ENCODE data around the gene ODAD3.
"Not testable (repeated sequence)": the region's sequence is repeated elsewhere in the genome, so short reads cannot be mapped to it uniquely, and the experiment has no call there.

Gene ODAD3

GRCh38 chr19:11404588-11405222, 30.2 kb downstream of the ODAD3 start:
- DNase-seq (ENCODE audit: low read depth): no peak

GRCh38 chr19:11401808-11402543, 32.9 kb downstream of the ODAD3 start:
- DNase-seq (ENCODE audit: low read depth): no peak

GRCh38 chr19:11400798-11401197, 34.1 kb downstream of the ODAD3 start:
- DNase-seq (ENCODE audit: low read depth): no peak

GRCh38 chr19:11399667-11400066, 35.3 kb downstream of the ODAD3 start:
- DNase-seq (ENCODE audit: low read depth): no peak

- DNase-seq (ENCODE audit: low read depth): no peak
Measured at GRCh38 chr19:11397089-11397610, 37.8 kb downstream of the ODAD3 start.

- no peak for DNase-seq (ENCODE audit: low read depth)
Measured at GRCh38 chr19:11390933-11391680, 43.8 kb downstream of the ODAD3 start.

GRCh38 chr19:11390359-11390758, 44.6 kb downstream of the ODAD3 start:
- DNase-seq (ENCODE audit: low read depth): no peak

- no peak for DNase-seq (ENCODE audit: low read depth)
Measured at GRCh38 chr19:11387162-11388034, 47.5 kb downstream of the ODAD3 start.

- DNase-seq (ENCODE audit: low read depth): no peak
Measured at GRCh38 chr19:11384778-11385129, 50.2 kb downstream of the ODAD3 start.

GRCh38 chr19:11383706-11384048, 51.2 kb downstream of the ODAD3 start:
- no peak for DNase-seq (ENCODE audit: low read depth)

- DNase-seq (ENCODE audit: low read depth): no peak
Measured at GRCh38 chr19:11382898-11383705, 51.8 kb downstream of the ODAD3 start.

- DNase-seq (ENCODE audit: low read depth): peak; percentile 94
Measured at GRCh38 chr19:11380653-11381537, 54.0 kb downstream of the ODAD3 start.

GRCh38 chr19:11379857-11380350, 55.0 kb downstream of the ODAD3 start:
- no peak for DNase-seq (ENCODE audit: low read depth)

GRCh38 chr19:11379269-11379845, 55.6 kb downstream of the ODAD3 start:
- not testable (repeated sequence) for DNase-seq (ENCODE audit: low read depth)

GRCh38 chr19:11378319-11379189, 56.4 kb downstream of the ODAD3 start:
- DNase-seq (ENCODE audit: low read depth): peak; percentile 79

GRCh38 chr19:11377756-11378155, 57.2 kb downstream of the ODAD3 start:
- no peak for DNase-seq (ENCODE audit: low read depth)

- peak; percentile 90 for DNase-seq (ENCODE audit: low read depth)
Measured at GRCh38 chr19:11377237-11377636, 57.7 kb downstream of the ODAD3 start.

- no peak for DNase-seq (ENCODE audit: low read depth)
Measured at GRCh38 chr19:11375143-11375948, 59.6 kb downstream of the ODAD3 start.
